ENCODE measurements around the gene CSNK1G3.

The CSNK1G3 gene

GRCh38 chr5:123512611-123513461, 859 bp downstream of the CSNK1G3 start:
- DNase-seq, result peak in 24 of 58 donors; percentile 2 to 49 (median 18)

GRCh38 chr5:123514615-123515355, 2.8 kb downstream of the CSNK1G3 start:
- no peak for DNase-seq

GRCh38 chr5:123515904-123516303, 3.9 kb downstream of the CSNK1G3 start:
- DNase-seq, result no peak

GRCh38 chr5:123517476-123517875, 5.5 kb downstream of the CSNK1G3 start:
- no peak for DNase-seq

- DNase-seq, result no peak
Measured at GRCh38 chr5:123518111-123518510, 6.1 kb downstream of the CSNK1G3 start.

- DNase-seq, result no peak
Measured at GRCh38 chr5:123520677-123521247, 8.8 kb downstream of the CSNK1G3 start.

GRCh38 chr5:123524146-123524545, 12.2 kb downstream of the CSNK1G3 start:
- DNase-seq, result no peak

- no peak for DNase-seq
Measured at GRCh38 chr5:123527190-123527589, 15.2 kb downstream of the CSNK1G3 start.

- DNase-seq, result no peak
Measured at GRCh38 chr5:123528065-123528464, 16.1 kb downstream of the CSNK1G3 start.

GRCh38 chr5:123528878-123529277, 16.9 kb downstream of the CSNK1G3 start:
- DNase-seq, result no peak

GRCh38 chr5:123530728-123531127, 18.8 kb downstream of the CSNK1G3 start:
- DNase-seq, result no peak

GRCh38 chr5:123535648-123536047, 23.7 kb downstream of the CSNK1G3 start:
- no peak for DNase-seq

- no peak for DNase-seq
Measured at GRCh38 chr5:123537256-123537655, 25.3 kb downstream of the CSNK1G3 start.

- DNase-seq, result no peak
Measured at GRCh38 chr5:123537845-123538244, 25.9 kb downstream of the CSNK1G3 start.

- DNase-seq, result no peak
Measured at GRCh38 chr5:123538670-123539459, 26.9 kb downstream of the CSNK1G3 start.

GRCh38 chr5:123540534-123540933, 28.6 kb downstream of the CSNK1G3 start:
- DNase-seq, result no peak

GRCh38 chr5:123543438-123543837, 31.5 kb downstream of the CSNK1G3 start:
- no peak for DNase-seq

- no peak for DNase-seq
Measured at GRCh38 chr5:123545506-123545905, 33.5 kb downstream of the CSNK1G3 start.

GRCh38 chr5:123546657-123547056, 34.7 kb downstream of the CSNK1G3 start:
- no peak for DNase-seq

GRCh38 chr5:123549256-123549904, 37.4 kb downstream of the CSNK1G3 start:
- DNase-seq, result no peak

- DNase-seq, result no peak
Measured at GRCh38 chr5:123554601-123555000, 42.6 kb downstream of the CSNK1G3 start.

All from anterior cingulate cortex (tissue), 58 donors.